ENCODE data around the gene HDAC4.

GRCh38 chr2:239411549-239412319, 10.9 kb upstream of the HDAC4 start:
- no peak for TF ChIP-seq FOXM1 (IDR thresholded peaks at IDR 0.05; ENCODE audit: borderline replicate concordance)
- no peak for TF ChIP-seq FOXA1 (IDR thresholded peaks at IDR 0.05)
- TF ChIP-seq L3MBTL2 (conservative IDR thresholded peaks at IDR 0.05) = no peak
- no peak for TF ChIP-seq ZNF384 (IDR thresholded peaks at IDR 0.05)
- no peak for TF ChIP-seq SUZ12 (IDR thresholded peaks at IDR 0.05)

Data from HEK293T (cell line).